K562 (cell line): Measurements from ENCODE around the gene XPOT. TPM values are rescaled to one million over a fixed set of nuclear protein-coding genes. Genes with fewer than 3 reads are reported as not detected.

Source experiments
- ARHGAP35 ChIP-seq: fragments of 450-650 bp; IDR thresholded peaks from 2 replicates; pipeline ENCODE4 v1.6.1; 2018; ENCODE audit not compliant: partially characterized antibody
- ARID1B ChIP-seq: fragments of 450-650 bp; IDR thresholded peaks from 2 replicates; pipeline ENCODE4 v1.6.1; 2016; ENCODE audit warnings: antibody characterized with exemption, mild to moderate bottlenecking, inconsistent platforms
- FOXM1 ChIP-seq, 2 experiments: fragments of 450-650 bp in 1 of 2; sonication (generic) in 1 of 2; formaldehyde crosslinking in 1 of 2; IDR thresholded peaks; 2 replicates each; pipeline versions ENCODE4 v1.6.1 to v1.9.0; 2017 to 2022; ENCODE audit warnings: low read depth in 2 of 2, mild to moderate bottlenecking in 2 of 2, missing genetic modification reagents in 1 of 2, moderate library complexity in 1 of 2
- GABPA ChIP-seq: fragments of 200-800 bp; sonication (Bioruptor generic); conservative IDR thresholded peaks from 2 replicates; pipeline ENCODE4 v1.6.1; 2016; ENCODE audit warnings: low read depth, missing genetic modification characterization, missing compliant biosample characterization
- GTF3C2 ChIP-seq: IDR thresholded peaks from 3 replicates; pipeline ENCODE4 v1.6.1; 2011; ENCODE audit warnings: borderline replicate concordance, mild to moderate bottlenecking, moderate library complexity; ENCODE audit not compliant: insufficient read length; ENCODE audit errors: extremely low read depth
- KDM4B ChIP-seq, 2 experiments: fragments of 450-650 bp in 1 of 2; sonication (generic) in 1 of 2; IDR thresholded peaks; 2 replicates each; pipeline ENCODE4 v1.6.1; 2016 to 2017; ENCODE audit warnings: borderline replicate concordance in 2 of 2, antibody characterized with exemption in 1 of 2, low read depth in 1 of 2, mild to moderate bottlenecking in 1 of 2
- LARP7 ChIP-seq: fragments of 450-650 bp; IDR thresholded peaks from 2 replicates; pipeline ENCODE4 v1.6.1; 2016
- MCM3 ChIP-seq: fragments of 450-650 bp; IDR thresholded peaks from 2 replicates; pipeline ENCODE4 v1.6.1; 2016
- POLR3G ChIP-seq: IDR thresholded peaks from 2 replicates; pipeline ENCODE4 v1.6.1; 2011; ENCODE audit not compliant: insufficient read length, insufficient replicate concordance; ENCODE audit errors: extremely low read depth
- RBM14 ChIP-seq: fragments of 200-400 bp; formaldehyde crosslinking; IDR thresholded peaks from 2 replicates; pipeline ENCODE4 v1.6.1; 2018; ENCODE audit warnings: low read depth, mild to moderate bottlenecking, low read length, moderate library complexity, borderline replicate concordance; ENCODE audit not compliant: insufficient read depth
- SAFB2 ChIP-seq: fragments of 200-400 bp; formaldehyde crosslinking; IDR thresholded peaks from 2 replicates; pipeline ENCODE4 v1.6.1; 2018; ENCODE audit warnings: borderline replicate concordance, low read length, low read depth, moderate library complexity; ENCODE audit not compliant: severe bottlenecking
- SREBF2 ChIP-seq: sonication (generic); formaldehyde crosslinking; IDR thresholded peaks from 2 replicates; pipeline ENCODE4 v1.4.0; 2020; ENCODE audit warnings: mild to moderate bottlenecking, missing genetic modification reagents
- ZBTB17 ChIP-seq: fragments of 450-650 bp; formaldehyde crosslinking; IDR thresholded peaks from 2 replicates; pipeline ENCODE4 v1.4.0; 2020; ENCODE audit warnings: mild to moderate bottlenecking
- ZFP91 ChIP-seq: sonication (generic); formaldehyde crosslinking; IDR thresholded peaks from 2 replicates; pipeline ENCODE4 v1.8.0; 2022; ENCODE audit warnings: mild to moderate bottlenecking, missing genetic modification reagents
- ZFPM2 ChIP-seq: fragments of 250-450 bp; sonication (Bioruptor Pico); IDR thresholded peaks from 2 replicates; pipeline ENCODE4 v1.5.1; 2022; ENCODE audit warnings: mild to moderate bottlenecking
- ZFX ChIP-seq: sonication (generic); formaldehyde crosslinking; IDR thresholded peaks from 2 replicates; pipeline ENCODE4 v1.8.0; 2022; ENCODE audit warnings: mild to moderate bottlenecking, missing genetic modification reagents, moderate library complexity
- ZNF609 ChIP-seq: sonication (generic); formaldehyde crosslinking; IDR thresholded peaks from 2 replicates; pipeline ENCODE4 v1.8.1; 2023; ENCODE audit warnings: missing genetic modification reagents, mild to moderate bottlenecking, borderline replicate concordance
- polyA plus RNA-seq, 8 experiments: library from polyadenylated mRNA; depleted of rRNA in 4 of 8; stranded (reverse) in 5 of 8; unstranded in 3 of 8; fragments of >200 nt; fragmentation: Nextera tagmentation in 2 of 8; fragmentation: Illumina TruSeq in 1 of 8; extraction: Ambion mirVana in 2 of 8; extraction: Trizol in 1 of 8; gene quantifications; 2 replicates each; pipeline versions ENCODE4 v1.2.1 to v1.2.3, GENCODE V29; 2011 to 2014; ENCODE audit warnings: inconsistent platforms in 1 of 8, missing spikeins in 1 of 8
- total RNA-seq, 7 experiments: library from RNA; depleted of rRNA in 6 of 7; stranded (reverse); fragments of >200 nt in 6 of 7; fragmentation: Illumina TruSeq in 2 of 7; extraction: Trizol in 2 of 7; gene quantifications; 2 replicates each; pipeline versions ENCODE4 v1.2.1 to v1.2.3, GENCODE V29; 2011 to 2021; ENCODE audit warnings: low replicate concordance in 1 of 7

XPOT gene
- total and polyA plus RNA-seq, 9 of the 15 experiments (the other 6 are each of a cell fraction or from before 2014, with no cell fraction given), result 26.2 to 192 (median 102) TPM

GRCh38 chr12:64404470-64405256, 471 bp downstream of the XPOT start (continued):
- TF ChIP-seq FOXM1 (IDR thresholded peaks at IDR 0.05; ENCODE audit: low read depth) (no peak), FOXM1 (CRISPR knock-in tag; IDR thresholded peaks at IDR 0.05; ENCODE audit: low read depth) (peak; percentile 93), KDM4B (IDR thresholded peaks at IDR 0.05; ENCODE audit: borderline replicate concordance in 2 of 2, low read depth in 1 of 2) (peak in 1 of 2 experiments; percentile 78; a peak in 1 of 4 replicates), MCM3 (no peak), ARID1B (peak; percentile 53; the same call in 1 of the 2 replicates), GABPA (tag) (peak; percentile 84), ARHGAP35 (no peak), RBM14 (peak; percentile 100), SREBF2 (no peak), POLR3G (no peak), LARP7 (0 out of 2 replicates have a peak, but pooled peaks have one; percentile 42), ZNF609 (0 out of 2 replicates have a peak, but pooled peaks have one; percentile 58), SAFB2 (no peak), ZBTB17 (peak; percentile 82; the same call in 1 of the 2 replicates), ZFX (CRISPR knock-in tag) (peak; percentile 90), ZFPM2 (peak; percentile 40; the same call in 1 of the 2 replicates), GTF3C2 (no peak), ZFP91 (CRISPR knock-in tag) (no peak)
